ENCODE results near the gene PANK1.

PANK1 gene

GRCh38 chr10:89592539-89592938 is 52.5 kb downstream of the PANK1 start:
- Histone ChIP-seq H3K9ac (ENCODE audit: low read length) (no peak overlapping the region), H3K27ac (ENCODE audit: low read depth, low read length) (no peak overlapping the region), H3K4me2 (ENCODE audit: low read depth, low read length, poor library complexity, severe bottlenecking) (no peak overlapping the region), H4K20me1 (ENCODE audit: low read depth, low read length) (no peaks in the 10 kb centered on the region), H3K27me3 (ENCODE audit: low read length) (no peaks in the 10 kb centered on the region), H3K9me2 (replicated peaks; ENCODE audit: insufficient read depth, low read length) (no peaks in the 10 kb centered on the region), H3K79me2 (ENCODE audit: insufficient read depth, low read length) (no peaks in the 10 kb centered on the region), H3F3A (ENCODE audit: insufficient read depth) (no peaks in the 10 kb centered on the region), H2AFZ (ENCODE audit: low read depth, low read length, severe bottlenecking) (no peak overlapping the region), H3K36me3 (ENCODE audit: low read length) (peaks cover 22% of the 10 kb centered on the region), H3K4me3 (ENCODE audit: insufficient read depth, low read length, poor library complexity, severe bottlenecking) (no peak overlapping the region), H3K9me3 (ENCODE audit: insufficient read depth, low read length) (no peaks in the 10 kb centered on the region)
- TF ChIP-seq CTCF (IDR thresholded peaks at IDR 0.05; ENCODE audit: insufficient read depth, low read length, poor library complexity, severe bottlenecking), result no peak
- TF ChIP-seq EZH2phosphoT487 (conservative IDR thresholded peaks at IDR 0.05; ENCODE audit: low read length), result no peak

GRCh38 chr10:89591796-89592271 is 53.2 kb downstream of the PANK1 start:
- no peak overlapping the region for H3K9ac ChIP-seq (ENCODE audit: low read length)
- H3K4me3 ChIP-seq (ENCODE audit: insufficient read depth, low read length, poor library complexity, severe bottlenecking), result no peak overlapping the region
- H3K9me3 ChIP-seq (ENCODE audit: insufficient read depth, low read length), result no peaks in the 10 kb centered on the region
- H3K36me3 ChIP-seq (ENCODE audit: low read length), result peaks cover 26% of the 10 kb centered on the region
- H3K4me2 ChIP-seq (ENCODE audit: low read depth, low read length, poor library complexity, severe bottlenecking), result no peak overlapping the region
- no peaks in the 10 kb centered on the region for H3K9me2 ChIP-seq (replicated peaks; ENCODE audit: insufficient read depth, low read length)
- no peaks in the 10 kb centered on the region for H3K27me3 ChIP-seq (ENCODE audit: low read length)
- no peaks in the 10 kb centered on the region for H4K20me1 ChIP-seq (ENCODE audit: low read depth, low read length)
- no peaks in the 10 kb centered on the region for H3F3A ChIP-seq (ENCODE audit: insufficient read depth)
- no peak for TF ChIP-seq CTCF (IDR thresholded peaks at IDR 0.05; ENCODE audit: insufficient read depth, low read length, poor library complexity, severe bottlenecking)
- no peak for TF ChIP-seq EZH2phosphoT487 (conservative IDR thresholded peaks at IDR 0.05; ENCODE audit: low read length)
- no peak overlapping the region for H2AFZ ChIP-seq (ENCODE audit: low read depth, low read length, severe bottlenecking)
- no peak overlapping the region for H3K27ac ChIP-seq (ENCODE audit: low read depth, low read length)
- no peaks in the 10 kb centered on the region for H3K79me2 ChIP-seq (ENCODE audit: insufficient read depth, low read length)

GRCh38 chr10:89591111-89591795 is 53.8 kb downstream of the PANK1 start:
- no peak overlapping the region for H3K4me3 ChIP-seq (ENCODE audit: insufficient read depth, low read length, poor library complexity, severe bottlenecking)

More at GRCh38 chr10:89591111-89591795, 53.8 kb downstream of the PANK1 start:
- Histone ChIP-seq H3K27me3 (ENCODE audit: low read length) (no peaks in the 10 kb centered on the region), H3K9ac (ENCODE audit: low read length) (no peak overlapping the region), H3K9me2 (replicated peaks; ENCODE audit: insufficient read depth, low read length) (no peaks in the 10 kb centered on the region), H3K79me2 (ENCODE audit: insufficient read depth, low read length) (no peaks in the 10 kb centered on the region), H3K4me2 (ENCODE audit: low read depth, low read length, poor library complexity, severe bottlenecking) (no peak overlapping the region), H2AFZ (ENCODE audit: low read depth, low read length, severe bottlenecking) (no peak overlapping the region), H3K9me3 (ENCODE audit: insufficient read depth, low read length) (no peaks in the 10 kb centered on the region), H3K27ac (ENCODE audit: low read depth, low read length) (no peak overlapping the region), H4K20me1 (ENCODE audit: low read depth, low read length) (no peaks in the 10 kb centered on the region), H3K36me3 (ENCODE audit: low read length) (peaks cover 26% of the 10 kb centered on the region), H3F3A (ENCODE audit: insufficient read depth) (no peaks in the 10 kb centered on the region)
- no peak for TF ChIP-seq CTCF (IDR thresholded peaks at IDR 0.05; ENCODE audit: insufficient read depth, low read length, poor library complexity, severe bottlenecking)
- TF ChIP-seq EZH2phosphoT487 (conservative IDR thresholded peaks at IDR 0.05; ENCODE audit: low read length), result no peak

Data from SU-DHL-6 (cell line).